Smooth muscle cell (in vitro differentiated cells): Measurements from ENCODE around the gene ELP5. TPM values are rescaled to one million over a fixed set of nuclear protein-coding genes. Genes with fewer than 3 reads are reported as not detected.

Source experiments
- DNase-seq: peaks from one replicate; lab custom pipeline; 2025; ENCODE audit not compliant: unreplicated experiment; lab: John Stamatoyannopoulos, UW
- H2AFZ ChIP-seq: fragments of 200-600 bp; sonication (generic); 2 replicates; pipeline ENCODE4 v1.6.0; 2016; ENCODE audit warnings: antibody characterized with exemption, low read depth, mild to moderate bottlenecking
- H3F3A ChIP-seq: fragments of 200-600 bp; sonication (generic); 2 replicates; pipeline ENCODE4 v1.6.0; 2017; ENCODE audit warnings: antibody characterized with exemption, low read depth
- H3K27ac ChIP-seq: fragments of 200-600 bp; sonication (generic); 2 replicates; pipeline ENCODE4 v1.5.1; 2016; ENCODE audit warnings: low read depth, mild to moderate bottlenecking
- H3K27me3 ChIP-seq: fragments of 200-600 bp; sonication (generic); 2 replicates; pipeline ENCODE4 v1.6.1; 2016; ENCODE audit warnings: low read depth, mild to moderate bottlenecking
- H3K36me3 ChIP-seq: fragments of 200-600 bp; sonication (generic); 2 replicates; pipeline ENCODE4 v1.5.1; 2016; ENCODE audit warnings: low read depth
- H3K4me1 ChIP-seq: fragments of 200-600 bp; sonication (generic); 2 replicates; pipeline ENCODE4 v1.5.1; 2016; ENCODE audit warnings: low read depth
- H3K4me2 ChIP-seq: fragments of 200-600 bp; sonication (generic); 2 replicates; pipeline ENCODE4 v1.6.0; 2016; ENCODE audit warnings: mild to moderate bottlenecking
- H3K4me3 ChIP-seq: fragments of 200-600 bp; sonication (generic); 2 replicates; pipeline ENCODE4 v1.5.1; 2016; ENCODE audit warnings: mild to moderate bottlenecking
- H3K79me2 ChIP-seq: fragments of 200-600 bp; sonication (generic); 2 replicates; pipeline ENCODE4 v1.6.0; 2016; ENCODE audit warnings: low read depth, mild to moderate bottlenecking
- H3K9ac ChIP-seq: fragments of 200-600 bp; sonication (generic); 2 replicates; pipeline ENCODE4 v1.6.0; 2016; ENCODE audit warnings: low read depth
- H3K9me3 ChIP-seq: fragments of 200-600 bp; sonication (generic); replicated peaks from 2 replicates; pipeline ENCODE4 v1.5.1; 2016; ENCODE audit warnings: low read depth
- H4K20me1 ChIP-seq: fragments of 200-600 bp; sonication (generic); 2 replicates; pipeline ENCODE4 v1.6.0; 2016; ENCODE audit warnings: low read depth
- WGBS: methylation state at CpG from one replicate; pipeline ENCODE4 v1.1.7; 2016; ENCODE audit warnings: low lambda C conversion rate; 5-methylcytosine and 5-hydroxymethylcytosine counted together
- polyA plus RNA-seq: library from polyadenylated mRNA; unstranded; fragments of >200 nt; fragmentation: Nextera tagmentation; extraction: Ambion mirVana; gene quantifications from 2 replicates; pipeline ENCODE4 v1.2.1, GENCODE V29; 2016
- total RNA-seq: library from RNA; depleted of rRNA; stranded (reverse); fragments of >200 nt; gene quantifications from 2 replicates; pipeline ENCODE4 v1.2.3, GENCODE V29; 2014
- TF ChIP-seq, protein P1 (sequence below): fragments of 200-600 bp; sonication (generic); IDR thresholded peaks from 2 replicates; pipeline ENCODE4 v1.5.1; 2017; ENCODE audit warnings: borderline replicate concordance, mild to moderate bottlenecking, antibody characterized with exemption; ENCODE audit not compliant: insufficient read depth, poor library complexity, severe bottlenecking

Gene ELP5, protein sequence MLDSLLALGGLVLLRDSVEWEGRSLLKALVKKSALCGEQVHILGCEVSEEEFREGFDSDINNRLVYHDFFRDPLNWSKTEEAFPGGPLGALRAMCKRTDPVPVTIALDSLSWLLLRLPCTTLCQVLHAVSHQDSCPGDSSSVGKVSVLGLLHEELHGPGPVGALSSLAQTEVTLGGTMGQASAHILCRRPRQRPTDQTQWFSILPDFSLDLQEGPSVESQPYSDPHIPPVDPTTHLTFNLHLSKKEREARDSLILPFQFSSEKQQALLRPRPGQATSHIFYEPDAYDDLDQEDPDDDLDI
- total RNA-seq (17.3 and 18.7 TPM in 2 replicates), polyA plus RNA-seq (41.3 and 42.4 TPM in 2 replicates)

DNA sequence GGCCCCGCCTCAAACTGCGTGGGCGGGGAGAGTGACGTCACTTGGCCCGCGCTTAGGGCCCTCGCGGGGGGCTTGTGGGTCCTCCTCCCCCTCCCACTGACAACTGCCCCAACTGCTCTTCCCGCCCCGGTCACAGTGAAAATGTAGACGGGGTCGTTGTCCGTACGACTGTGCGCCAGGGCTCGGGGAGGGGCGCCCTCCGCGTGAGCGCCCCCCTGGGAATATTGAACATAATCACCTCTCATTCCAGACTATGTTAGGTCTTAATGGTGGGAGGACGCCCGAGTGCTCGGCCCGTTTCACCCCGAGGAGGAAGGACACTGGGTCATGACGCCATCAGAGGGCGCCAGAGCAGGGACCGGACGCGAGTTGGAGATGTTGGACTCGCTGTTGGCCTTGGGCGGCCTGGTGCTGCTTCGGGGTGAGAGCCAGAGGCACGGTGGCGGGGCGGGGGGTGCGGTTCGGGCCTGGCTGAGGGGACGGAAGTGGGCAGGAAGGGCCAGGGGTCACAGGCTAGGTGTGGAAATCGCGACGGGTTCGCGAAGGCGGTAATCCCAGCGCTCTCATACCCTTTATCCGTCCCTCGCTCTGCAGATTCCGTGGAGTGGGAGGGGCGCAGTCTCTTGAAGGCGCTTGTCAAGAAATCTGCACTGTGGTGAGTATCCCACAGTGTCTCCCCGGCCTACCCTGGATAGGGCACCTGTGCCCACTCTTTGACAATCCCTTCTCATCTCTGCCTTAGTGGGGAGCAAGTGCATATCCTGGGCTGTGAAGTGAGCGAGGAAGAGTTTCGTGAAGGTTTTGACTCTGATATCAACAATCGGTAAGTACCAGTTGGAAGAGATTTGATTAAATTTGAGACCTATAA, at the start of gene ELP5:
ELP5 (plus strand) TSS at position 40 of the 868 bp plus-strand sequence; CDS start at position 376, 336 bp downstream.
- H3K27me3 ChIP-seq: no peaks in the 10 kb centered on the region
- peaks cover 18% of the 10 kb centered on the region for H3K4me1 ChIP-seq
- H2AFZ ChIP-seq: peak within 1 kb of the TSS; percentile 73
- H3K36me3 ChIP-seq: no peaks in the 10 kb centered on the region
- H3K79me2 ChIP-seq: peaks cover 47% of the 10 kb centered on the region
- H3K9ac ChIP-seq: peak within 1 kb of the TSS; percentile 97
- H3K9me3 ChIP-seq: no peaks in the 10 kb centered on the region
- peak within 1 kb of the TSS; percentile 99 for H3K27ac ChIP-seq
- H3K4me2 ChIP-seq: peak within 1 kb of the TSS; percentile 91
- H3K4me3 ChIP-seq: peak within 1 kb of the TSS; percentile 100
- H3F3A ChIP-seq: no peaks in the 10 kb centered on the region
- peaks cover 8% of the 10 kb centered on the region for H4K20me1 ChIP-seq
- TF ChIP-seq, protein P1, sequence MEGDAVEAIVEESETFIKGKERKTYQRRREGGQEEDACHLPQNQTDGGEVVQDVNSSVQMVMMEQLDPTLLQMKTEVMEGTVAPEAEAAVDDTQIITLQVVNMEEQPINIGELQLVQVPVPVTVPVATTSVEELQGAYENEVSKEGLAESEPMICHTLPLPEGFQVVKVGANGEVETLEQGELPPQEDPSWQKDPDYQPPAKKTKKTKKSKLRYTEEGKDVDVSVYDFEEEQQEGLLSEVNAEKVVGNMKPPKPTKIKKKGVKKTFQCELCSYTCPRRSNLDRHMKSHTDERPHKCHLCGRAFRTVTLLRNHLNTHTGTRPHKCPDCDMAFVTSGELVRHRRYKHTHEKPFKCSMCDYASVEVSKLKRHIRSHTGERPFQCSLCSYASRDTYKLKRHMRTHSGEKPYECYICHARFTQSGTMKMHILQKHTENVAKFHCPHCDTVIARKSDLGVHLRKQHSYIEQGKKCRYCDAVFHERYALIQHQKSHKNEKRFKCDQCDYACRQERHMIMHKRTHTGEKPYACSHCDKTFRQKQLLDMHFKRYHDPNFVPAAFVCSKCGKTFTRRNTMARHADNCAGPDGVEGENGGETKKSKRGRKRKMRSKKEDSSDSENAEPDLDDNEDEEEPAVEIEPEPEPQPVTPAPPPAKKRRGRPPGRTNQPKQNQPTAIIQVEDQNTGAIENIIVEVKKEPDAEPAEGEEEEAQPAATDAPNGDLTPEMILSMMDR: no peak
- peak; percentile 95 for DNase-seq
- WGBS: 3% methylated on average over 49 of the region's 55 CpGs

DNA sequence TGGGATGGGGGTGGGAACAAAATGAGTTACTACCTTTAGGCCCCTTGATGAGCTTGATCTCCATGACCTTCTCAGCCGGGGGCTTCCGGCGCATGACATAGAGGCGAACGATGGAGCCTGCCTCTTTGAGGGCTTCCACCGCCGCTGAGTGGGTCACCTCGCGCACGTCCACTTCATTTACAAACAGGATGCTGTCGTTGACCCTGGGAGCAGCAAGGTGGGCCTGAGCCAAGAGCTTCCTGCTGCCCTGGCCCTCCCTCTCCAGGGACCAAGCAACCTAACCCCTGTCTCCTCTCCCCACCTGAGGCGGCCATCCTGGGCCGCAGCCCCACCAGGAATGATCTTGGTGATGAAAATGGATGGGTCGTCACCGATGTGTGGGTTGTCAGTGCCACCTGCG, 48.6 kb upstream of the ELP5 start:
- Histone ChIP-seq H3K27me3 (no peaks in the 10 kb centered on the region), H3K4me3 (no peak overlapping the region), H3K9ac (no peak overlapping the region), H3K4me1 (peaks cover 19% of the 10 kb centered on the region), H4K20me1 (peaks cover 32% of the 10 kb centered on the region), H3K36me3 (no peaks in the 10 kb centered on the region), H2AFZ (no peak overlapping the region), H3K27ac (no peak overlapping the region), H3K79me2 (peaks cover 7% of the 10 kb centered on the region), H3K4me2 (no peak overlapping the region), H3F3A (no peaks in the 10 kb centered on the region), H3K9me3 (no peaks in the 10 kb centered on the region)
- TF ChIP-seq, protein P1: no peak
- no peak for DNase-seq
- WGBS: 95% methylated on average over 16 of the region's 16 CpGs

DNA sequence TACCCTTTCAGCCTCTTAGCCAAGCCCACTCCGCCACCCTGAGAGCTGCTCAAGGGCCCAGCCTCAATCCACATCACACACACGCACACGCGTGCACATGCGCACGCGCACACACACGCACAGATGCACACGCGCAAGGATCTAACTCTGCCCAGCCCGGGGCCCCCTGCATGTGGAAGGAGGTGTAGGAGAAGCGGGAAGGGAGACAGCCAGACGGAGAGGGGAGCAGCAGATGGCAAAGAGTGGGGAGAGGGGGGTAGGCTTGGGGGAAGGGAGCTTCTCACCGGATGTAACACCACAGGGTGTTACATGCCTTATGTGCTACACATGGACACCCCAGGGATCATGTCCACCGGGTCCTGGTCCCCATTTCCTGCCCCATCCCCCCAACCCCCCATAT, 47.7 kb upstream of the ELP5 start:
- DNase-seq: no peak
- H3K4me3 ChIP-seq: peak overlapping the region; percentile 55
- H3F3A ChIP-seq: no peaks in the 10 kb centered on the region
- H3K9me3 ChIP-seq: no peaks in the 10 kb centered on the region
- no peaks in the 10 kb centered on the region for H3K27me3 ChIP-seq
- H3K9ac ChIP-seq: peak overlapping the region; percentile 47
- H3K27ac ChIP-seq: peak overlapping the region; percentile 11
- no peaks in the 10 kb centered on the region for H3K36me3 ChIP-seq
- peaks cover 17% of the 10 kb centered on the region for H3K79me2 ChIP-seq
- H3K4me1 ChIP-seq: peaks cover 28% of the 10 kb centered on the region
- TF ChIP-seq, protein P1: no peak
- peak overlapping the region; percentile 80 for H3K4me2 ChIP-seq
- H2AFZ ChIP-seq: no peak overlapping the region
- peaks cover 42% of the 10 kb centered on the region for H4K20me1 ChIP-seq
- WGBS: 95% methylated on average over 14 of the region's 15 CpGs
